ENCODE measurements around the gene MICB.

MICB gene

GRCh38 chr6:31521835-31522234 is 23.9 kb downstream of the MICB start:
- no peaks in the 10 kb centered on the region for H3K27me3 ChIP-seq (ENCODE audit: insufficient read depth, low read length, poor library complexity, severe bottlenecking)
- no peaks in the 10 kb centered on the region for H3K9me2 ChIP-seq (replicated peaks; ENCODE audit: low read depth, low read length)
- no peak overlapping the region for H3K4me3 ChIP-seq (ENCODE audit: low read length, poor library complexity, severe bottlenecking)
- H3K36me3 ChIP-seq (ENCODE audit: insufficient read depth, low read length) = no peaks in the 10 kb centered on the region
- H3K79me2 ChIP-seq (ENCODE audit: insufficient read depth, low read length) = no peaks in the 10 kb centered on the region
- no peaks in the 10 kb centered on the region for H4K20me1 ChIP-seq (ENCODE audit: insufficient read depth, low read length, poor library complexity, severe bottlenecking)
- no peaks in the 10 kb centered on the region for H3K4me1 ChIP-seq (ENCODE audit: insufficient read depth, low read length, poor library complexity, severe bottlenecking)
- H3F3A ChIP-seq (ENCODE audit: low read depth) = no peaks in the 10 kb centered on the region
- H2AFZ ChIP-seq (ENCODE audit: low read length) = no peak overlapping the region
- no peak overlapping the region for H3K4me2 ChIP-seq (ENCODE audit: low read depth, low read length, poor library complexity, severe bottlenecking)
- H3K9me3 ChIP-seq (ENCODE audit: insufficient read depth, low read depth, low read length) = no peaks in the 10 kb centered on the region
- TF ChIP-seq CTCF (conservative IDR thresholded peaks at IDR 0.05; ENCODE audit: low read length) (no peak), EZH2phosphoT487 (IDR thresholded peaks at IDR 0.05; ENCODE audit: borderline replicate concordance) (no peak)
- no peak overlapping the region for H3K9ac ChIP-seq (ENCODE audit: low read depth, low read length, poor library complexity, severe bottlenecking)

GRCh38 chr6:31525553-31525931 is 27.6 kb downstream of the MICB start:
- no peak overlapping the region for H3K4me2 ChIP-seq (ENCODE audit: low read depth, low read length, poor library complexity, severe bottlenecking)
- no peaks in the 10 kb centered on the region for H3K9me3 ChIP-seq (ENCODE audit: insufficient read depth, low read depth, low read length)
- no peaks in the 10 kb centered on the region for H3K4me1 ChIP-seq (ENCODE audit: insufficient read depth, low read length, poor library complexity, severe bottlenecking)
- TF ChIP-seq CTCF (conservative IDR thresholded peaks at IDR 0.05; ENCODE audit: low read length) = no peak
- TF ChIP-seq EZH2phosphoT487 (IDR thresholded peaks at IDR 0.05; ENCODE audit: borderline replicate concordance) = no peak
- H3F3A ChIP-seq (ENCODE audit: low read depth) = peaks cover 2% of the 10 kb centered on the region; the same call in 1 of the 2 replicates
- H2AFZ ChIP-seq (ENCODE audit: low read length) = no peak overlapping the region
- H3K4me3 ChIP-seq (ENCODE audit: low read length, poor library complexity, severe bottlenecking) = no peak overlapping the region
- H3K9ac ChIP-seq (ENCODE audit: low read depth, low read length, poor library complexity, severe bottlenecking) = no peak overlapping the region
- peaks cover under 1% of the 10 kb centered on the region; the same call in 1 of the 2 replicates for H3K79me2 ChIP-seq (ENCODE audit: insufficient read depth, low read length)
- no peaks in the 10 kb centered on the region for H3K27me3 ChIP-seq (ENCODE audit: insufficient read depth, low read length, poor library complexity, severe bottlenecking)
- H3K36me3 ChIP-seq (ENCODE audit: insufficient read depth, low read length) = peaks cover 17% of the 10 kb centered on the region; the same call in 1 of the 2 replicates
- H4K20me1 ChIP-seq (ENCODE audit: insufficient read depth, low read length, poor library complexity, severe bottlenecking) = peaks cover 12% of the 10 kb centered on the region
- no peaks in the 10 kb centered on the region for H3K9me2 ChIP-seq (replicated peaks; ENCODE audit: low read depth, low read length)

GRCh38 chr6:31525932-31526591 is 28.1 kb downstream of the MICB start:
- Histone ChIP-seq H3K4me3 (ENCODE audit: low read length, poor library complexity, severe bottlenecking) (no peak overlapping the region), H3K9me2 (replicated peaks; ENCODE audit: low read depth, low read length) (no peaks in the 10 kb centered on the region), H3K9ac (ENCODE audit: low read depth, low read length, poor library complexity, severe bottlenecking) (no peak overlapping the region), H3K79me2 (ENCODE audit: insufficient read depth, low read length) (peaks cover 6% of the 10 kb centered on the region; the same call in 1 of the 2 replicates), H3K36me3 (ENCODE audit: insufficient read depth, low read length) (peaks cover 22% of the 10 kb centered on the region), H2AFZ (ENCODE audit: low read length) (no peak overlapping the region), H3K4me1 (ENCODE audit: insufficient read depth, low read length, poor library complexity, severe bottlenecking) (no peaks in the 10 kb centered on the region), H3F3A (ENCODE audit: low read depth) (peaks cover 2% of the 10 kb centered on the region; the same call in 1 of the 2 replicates), H3K9me3 (ENCODE audit: insufficient read depth, low read depth, low read length) (no peaks in the 10 kb centered on the region), H4K20me1 (ENCODE audit: insufficient read depth, low read length, poor library complexity, severe bottlenecking) (peaks cover 17% of the 10 kb centered on the region), H3K4me2 (ENCODE audit: low read depth, low read length, poor library complexity, severe bottlenecking) (no peak overlapping the region), H3K27me3 (ENCODE audit: insufficient read depth, low read length, poor library complexity, severe bottlenecking) (no peaks in the 10 kb centered on the region)
- TF ChIP-seq EZH2phosphoT487 (IDR thresholded peaks at IDR 0.05; ENCODE audit: borderline replicate concordance) (no peak), CTCF (conservative IDR thresholded peaks at IDR 0.05; ENCODE audit: low read length) (no peak)
